ENCODE measurements around the gene HRK. TPM values are rescaled to one million over a fixed set of nuclear protein-coding genes. Genes with fewer than 3 reads are reported as not detected.

HRK gene
- total and polyA plus RNA-seq, 10 of the 15 experiments (the other 5 are each of a cell fraction or from before 2014, with no cell fraction given), result not detected

GRCh38 chr12:116887244-116887643 is 6.0 kb upstream of the HRK start:
- 33% methylated on average over 1 of the region's 1 CpG for WGBS (ENCODE audit: insufficient coverage, insufficient replicate concordance, low lambda C conversion rate, missing lambda C conversion rate)
- in situ Hi-C loops (cut with MboI) (no loop called here), intact Hi-C loops (cut with micrococcal nuclease; ENCODE audit: unreplicated experiment) (loop anchor here (10.0 kb wide), 1 partner anchor 152 kb away; the partner anchor contains the start of genes RNFT2 and SPRING1)
- Histone ChIP-seq H2AFZ (ENCODE audit: control insufficient read depth, low read depth, low read length) (no peak overlapping the region), H4K20me1 (ENCODE audit: control insufficient read depth, insufficient read depth) (no peaks in the 10 kb centered on the region), H3K9me3 (replicated peaks; ENCODE audit: control insufficient read depth, insufficient read depth, low read length) (no peaks in the 10 kb centered on the region), H3K4me2 (ENCODE audit: control insufficient read depth, insufficient read depth) (no peak overlapping the region), H3K36me3 (ENCODE audit: control insufficient read depth in 2 of 2, insufficient read depth in 2 of 2, low read length in 1 of 2) (no peaks in the 10 kb centered on the region), H3K4me3 (no peak overlapping the region), H3K27ac (ENCODE audit: control insufficient read depth, insufficient read depth) (no peak overlapping the region), H3K4me1 (ENCODE audit: control insufficient read depth, insufficient read depth, low read length) (no peaks in the 10 kb centered on the region), H3K9ac (ENCODE audit: control insufficient read depth, insufficient read depth, low read length) (no peak overlapping the region), H3K27me3 (replicated peaks in 1 of 2; ENCODE audit: control insufficient read depth in 2 of 2, insufficient read depth in 2 of 2, low read length in 1 of 2) (peaks cover 3 to 5% of the 10 kb centered on the region in 2 experiments; a peak in 2 of 4 replicates), H3K79me2 (ENCODE audit: control insufficient read depth, insufficient read depth, low read length) (no peaks in the 10 kb centered on the region)
- no peak for ATAC-seq
- DNase-seq (ENCODE audit: low read depth, low spot score), result no peak
- POLR2A ChIA-PET, result no interaction called here
- BruUV-seq (replicated peaks), result no TSS peak
- SMC1A ChIA-PET (ENCODE audit: uncharacterized antibody, unreplicated experiment), result no interaction called here
- RAD21 ChIA-PET (ENCODE audit: unreplicated experiment), result no interaction called here
- TF ChIP-seq JUNB (IDR thresholded peaks at IDR 0.05) (no peak), BCL11A (IDR thresholded peaks at IDR 0.05; ENCODE audit: low read depth, low read length) (no peak), SUZ12 (IDR thresholded peaks at IDR 0.05; ENCODE audit: unreplicated experiment) (no peak), EGR1 (IDR thresholded peaks at IDR 0.05; ENCODE audit: borderline replicate concordance in 1 of 2, low read depth in 2 of 2, low read length in 2 of 2) (no peak), RAD51 (IDR thresholded peaks at IDR 0.05) (no peak), HSF1 (IDR thresholded peaks at IDR 0.05; ENCODE audit: low read depth, low read length) (no peak), EZH2 (IDR thresholded peaks at IDR 0.05; ENCODE audit: borderline replicate concordance, control insufficient read depth, low read depth, low read length) (no peak), CBX3 (IDR thresholded peaks at IDR 0.05; ENCODE audit: borderline replicate concordance, low read depth) (no peak), ZNF217 (IDR thresholded peaks at IDR 0.05) (no peak), FOXK2 (IDR thresholded peaks at IDR 0.05) (no peak), CHD1 (IDR thresholded peaks at IDR 0.05; ENCODE audit: low read depth, low read length) (no peak), SMARCA5 (IDR thresholded peaks at IDR 0.05) (no peak)
- TF ChIP-seq, protein P1, sequence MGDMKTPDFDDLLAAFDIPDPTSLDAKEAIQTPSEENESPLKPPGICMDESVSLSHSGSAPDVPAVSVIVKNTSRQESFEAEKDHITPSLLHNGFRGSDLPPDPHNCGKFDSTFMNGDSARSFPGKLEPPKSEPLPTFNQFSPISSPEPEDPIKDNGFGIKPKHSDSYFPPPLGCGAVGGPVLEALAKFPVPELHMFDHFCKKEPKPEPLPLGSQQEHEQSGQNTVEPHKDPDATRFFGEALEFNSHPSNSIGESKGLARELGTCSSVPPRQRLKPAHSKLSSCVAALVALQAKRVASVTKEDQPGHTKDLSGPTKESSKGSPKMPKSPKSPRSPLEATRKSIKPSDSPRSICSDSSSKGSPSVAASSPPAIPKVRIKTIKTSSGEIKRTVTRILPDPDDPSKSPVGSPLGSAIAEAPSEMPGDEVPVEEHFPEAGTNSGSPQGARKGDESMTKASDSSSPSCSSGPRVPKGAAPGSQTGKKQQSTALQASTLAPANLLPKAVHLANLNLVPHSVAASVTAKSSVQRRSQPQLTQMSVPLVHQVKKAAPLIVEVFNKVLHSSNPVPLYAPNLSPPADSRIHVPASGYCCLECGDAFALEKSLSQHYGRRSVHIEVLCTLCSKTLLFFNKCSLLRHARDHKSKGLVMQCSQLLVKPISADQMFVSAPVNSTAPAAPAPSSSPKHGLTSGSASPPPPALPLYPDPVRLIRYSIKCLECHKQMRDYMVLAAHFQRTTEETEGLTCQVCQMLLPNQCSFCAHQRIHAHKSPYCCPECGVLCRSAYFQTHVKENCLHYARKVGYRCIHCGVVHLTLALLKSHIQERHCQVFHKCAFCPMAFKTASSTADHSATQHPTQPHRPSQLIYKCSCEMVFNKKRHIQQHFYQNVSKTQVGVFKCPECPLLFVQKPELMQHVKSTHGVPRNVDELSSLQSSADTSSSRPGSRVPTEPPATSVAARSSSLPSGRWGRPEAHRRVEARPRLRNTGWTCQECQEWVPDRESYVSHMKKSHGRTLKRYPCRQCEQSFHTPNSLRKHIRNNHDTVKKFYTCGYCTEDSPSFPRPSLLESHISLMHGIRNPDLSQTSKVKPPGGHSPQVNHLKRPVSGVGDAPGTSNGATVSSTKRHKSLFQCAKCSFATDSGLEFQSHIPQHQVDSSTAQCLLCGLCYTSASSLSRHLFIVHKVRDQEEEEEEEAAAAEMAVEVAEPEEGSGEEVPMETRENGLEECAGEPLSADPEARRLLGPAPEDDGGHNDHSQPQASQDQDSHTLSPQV (IDR thresholded peaks at IDR 0.05), result no peak
- CTCF ChIA-PET, result no interaction called here
- FAIRE-seq, result no peak

Measured in GM12878 (cell line).